H9 (cell line): ENCODE measurements around the gene RAI1. TPM values are rescaled to one million over a fixed set of nuclear protein-coding genes. Genes with fewer than 3 reads are reported as not detected.

Experiments used
- DNase-seq: peaks from one replicate; pipeline ENCODE4 v3.0.0-alpha.2; 2017
- H2AFZ ChIP-seq: one replicate; pipeline ENCODE4 v1.6.1; 2013; ENCODE audit warnings: mild to moderate bottlenecking, low read length, control low read depth, moderate library complexity
- H2AK5ac ChIP-seq: 2 replicates; pipeline ENCODE4 v1.6.1; 2013; ENCODE audit warnings: low read length, control low read depth, mixed read lengths; ENCODE audit not compliant: insufficient read length
- H2BK120ac ChIP-seq: one replicate; pipeline ENCODE4 v1.6.1; 2013; ENCODE audit warnings: low read depth, mild to moderate bottlenecking, low read length, control low read depth, inconsistent platforms; ENCODE audit not compliant: poor library complexity, severe bottlenecking
- H2BK12ac ChIP-seq: 2 replicates; pipeline ENCODE4 v1.6.1; 2013; ENCODE audit warnings: low read length, control low read depth, mixed read lengths, low read depth; ENCODE audit not compliant: insufficient read length
- H2BK15ac ChIP-seq: 2 replicates; pipeline ENCODE4 v1.6.1; 2013; ENCODE audit warnings: low read depth, low read length, control low read depth
- H2BK20ac ChIP-seq: one replicate; pipeline ENCODE4 v1.6.1; 2013; ENCODE audit warnings: low read depth, mild to moderate bottlenecking, low read length, control low read depth, inconsistent platforms; ENCODE audit not compliant: poor library complexity, severe bottlenecking
- H2BK5ac ChIP-seq: 2 replicates; pipeline ENCODE4 v1.6.1; 2013; ENCODE audit warnings: low read length, control low read depth, mixed read lengths; ENCODE audit not compliant: insufficient read length
- H3K14ac ChIP-seq: 2 replicates; pipeline ENCODE4 v1.6.1; 2013; ENCODE audit warnings: low read length, control low read depth; ENCODE audit not compliant: insufficient read depth
- H3K18ac ChIP-seq: 2 replicates; pipeline ENCODE4 v1.6.1; 2013; ENCODE audit warnings: low read depth, mild to moderate bottlenecking, mixed read lengths, low read length, control low read depth; ENCODE audit not compliant: insufficient read length
- H3K23ac ChIP-seq: 2 replicates; pipeline ENCODE4 v1.6.1; 2013; ENCODE audit warnings: low read length, control low read depth, mixed read lengths, low read depth; ENCODE audit not compliant: insufficient read length
- H3K23me2 ChIP-seq: 2 replicates; pipeline ENCODE4 v1.6.1; 2013; ENCODE audit warnings: low read depth, mild to moderate bottlenecking, mixed read lengths, low read length, control low read depth; ENCODE audit not compliant: insufficient read length, poor library complexity, severe bottlenecking
- H3K27ac ChIP-seq: 2 replicates; pipeline ENCODE4 v1.5.1; 2013; ENCODE audit warnings: low read length, control low read depth, mixed read lengths, low read depth; ENCODE audit not compliant: insufficient read length
- H3K27me3 ChIP-seq: 2 replicates; pipeline ENCODE4 v1.6.1; 2013; ENCODE audit warnings: low read length, control low read depth, inconsistent platforms; ENCODE audit not compliant: insufficient read depth
- H3K4ac ChIP-seq: 2 replicates; pipeline ENCODE4 v1.6.1; 2013; ENCODE audit warnings: low read depth, mild to moderate bottlenecking, control low read depth, inconsistent platforms, low read length, moderate library complexity
- H3K4me1 ChIP-seq: 2 replicates; pipeline ENCODE4 v1.6.1; 2013; ENCODE audit warnings: low read length, control low read depth, inconsistent platforms; ENCODE audit not compliant: insufficient read depth
- H3K4me2 ChIP-seq: 2 replicates; pipeline ENCODE4 v1.6.1; 2013; ENCODE audit warnings: low read length, control low read depth, mixed read lengths; ENCODE audit not compliant: insufficient read length, insufficient read depth
- H3K56ac ChIP-seq: 2 replicates; pipeline ENCODE4 v1.6.1; 2013; ENCODE audit warnings: low read depth, mild to moderate bottlenecking, mixed read lengths, low read length, control low read depth; ENCODE audit not compliant: insufficient read length
- H3K79me1 ChIP-seq: 2 replicates; pipeline ENCODE4 v1.6.1; 2013; ENCODE audit warnings: low read depth, mild to moderate bottlenecking, moderate library complexity, low read length, control low read depth, inconsistent platforms; ENCODE audit not compliant: insufficient read depth, poor library complexity, severe bottlenecking
- H3K79me2 ChIP-seq: 2 replicates; pipeline ENCODE4 v1.6.1; 2013; ENCODE audit warnings: low read length, control low read depth, inconsistent platforms; ENCODE audit not compliant: insufficient read depth
- H3K9ac ChIP-seq: 2 replicates; pipeline ENCODE4 v1.6.1; 2013; ENCODE audit warnings: low read length, control low read depth, mixed read lengths; ENCODE audit not compliant: insufficient read length; ENCODE audit errors: extremely low read depth
- H3K9me3 ChIP-seq: one replicate; pipeline ENCODE4 v1.6.1; 2013; ENCODE audit warnings: low read depth, low read length, inconsistent platforms; ENCODE audit not compliant: control insufficient read depth
- H3T11ph ChIP-seq: one replicate; pipeline ENCODE4 v1.6.1; 2013; ENCODE audit warnings: mild to moderate bottlenecking, low read length, control low read depth, inconsistent platforms
- H4K20me1 ChIP-seq: one replicate; pipeline ENCODE4 v1.6.1; 2013; ENCODE audit not compliant: control insufficient read depth, insufficient read length, insufficient read depth
- H4K5ac ChIP-seq: 2 replicates; pipeline ENCODE4 v1.6.1; 2013; ENCODE audit warnings: low read depth, mild to moderate bottlenecking, mixed read lengths, low read length, control low read depth; ENCODE audit not compliant: insufficient read length
- H4K8ac ChIP-seq: replicated peaks from 2 replicates; pipeline ENCODE4 v1.6.1; 2013; ENCODE audit warnings: low read length, control low read depth, mixed read lengths, low read depth; ENCODE audit not compliant: insufficient read length
- H4K91ac ChIP-seq: 2 replicates; pipeline ENCODE4 v1.6.1; 2013; ENCODE audit warnings: low read depth, mild to moderate bottlenecking, moderate library complexity, mixed read lengths, low read length, control low read depth; ENCODE audit not compliant: insufficient read length
- H3K27ac Mint-ChIP-seq, 3 experiments: 2 replicates in 2 of 3; 3 replicates in 1 of 3; pipeline ENCODE4 v1.8.0; 2020 to 2021; ENCODE audit warnings: mixed read lengths in 3 of 3, mild to moderate bottlenecking in 1 of 3, moderate library complexity in 1 of 3
- H3K27me3 Mint-ChIP-seq: 2 replicates; pipeline ENCODE4 v1.8.0; 2021; ENCODE audit warnings: low read depth, mild to moderate bottlenecking, moderate library complexity, mixed read lengths
- H3K36me3 Mint-ChIP-seq, 3 experiments: 2 replicates in 2 of 3; 3 replicates in 1 of 3; pipeline ENCODE4 v1.8.0; 2020 to 2021; ENCODE audit warnings: low read depth in 3 of 3, mixed read lengths in 3 of 3; ENCODE audit not compliant: insufficient read depth in 1 of 3
- H3K4me1 Mint-ChIP-seq, 2 experiments: 2 replicates each; pipeline ENCODE4 v1.8.0; 2020; ENCODE audit warnings: mixed read lengths in 2 of 2
- H3K4me3 Mint-ChIP-seq, 2 experiments: 2 replicates in 1 of 2; 3 replicates in 1 of 2; pipeline ENCODE4 v1.8.0; 2020 to 2021; ENCODE audit warnings: mild to moderate bottlenecking in 2 of 2, mixed read lengths in 2 of 2, moderate library complexity in 1 of 2
- H3K9me3 Mint-ChIP-seq, 2 experiments: 2 replicates in 1 of 2; 3 replicates in 1 of 2; pipeline ENCODE4 v1.8.0; 2020; ENCODE audit warnings: mild to moderate bottlenecking in 2 of 2, mixed read lengths in 2 of 2, moderate library complexity in 1 of 2
- WGBS: extraction: QIAGEN DNeasy Blood & Tissue Kit; methylation state at CpG from one replicate; pipeline ENCODE4 v1.1.7; 2013; ENCODE audit warnings: missing lambda C conversion rate, low lambda C conversion rate, mixed read lengths; ENCODE audit not compliant: insufficient read length; ENCODE audit errors: extremely low coverage; 5-methylcytosine and 5-hydroxymethylcytosine counted together
- microRNA-seq: library from miRNA; unstranded; fragments of <30 nt; microRNA quantifications from one replicate; pipeline ENCODE4, GENCODE V29; 2020; ENCODE audit warnings: borderline microRNAs expressed
- total RNA-seq: library from RNA; stranded (reverse); gene quantifications from 2 replicates; pipeline ENCODE4 v1.2.1, GENCODE V29; 2021
- TF ChIP-seq, protein P1 (sequence below): fragments of 200-600 bp; sonication (generic); conservative IDR thresholded peaks from 3 replicates; pipeline ENCODE4 v1.8.0; 2021; ENCODE audit warnings: antibody characterized with exemption, mild to moderate bottlenecking

The RAI1 gene
- total RNA-seq, 1 experiment from 2014 or later: 1.5 TPM

- Histone ChIP-seq H2BK20ac (no peak overlapping the region), H2BK15ac (no peak overlapping the region), H4K8ac (no peak overlapping the region), H3K9me3 (no peaks in the 10 kb centered on the region), H3K4me1 (no peaks in the 10 kb centered on the region), H3K23ac (no peak overlapping the region), H3K79me1 (no peaks in the 10 kb centered on the region), H3K27ac (no peak overlapping the region), H3K27me3 (no peaks in the 10 kb centered on the region), H4K20me1 (no peaks in the 10 kb centered on the region), H3K14ac (no peak overlapping the region), H3K4me2 (no peak overlapping the region), H3T11ph (no peak overlapping the region), H3K79me2 (no peaks in the 10 kb centered on the region), H3K23me2 (no peaks in the 10 kb centered on the region), H2AK5ac (no peak overlapping the region), H4K91ac (no peak overlapping the region), H2BK12ac (no peak overlapping the region), H2AFZ (no peak overlapping the region), H2BK120ac (no peak overlapping the region), H2BK5ac (no peak overlapping the region), H3K18ac (no peak overlapping the region), H3K4ac (no peak overlapping the region), H4K5ac (no peak overlapping the region), H3K9ac (no peak overlapping the region), H3K56ac (no peak overlapping the region)
- no peak overlapping the region; a peak in 1 of 7 replicates for H3K27ac Mint-ChIP-seq
- H3K27me3 Mint-ChIP-seq: peaks cover 2% of the 10 kb centered on the region
- H3K36me3 Mint-ChIP-seq: no peaks in the 10 kb centered on the region
- DNase-seq: no peak
- H3K9me3 Mint-ChIP-seq: no peaks in the 10 kb centered on the region
- peaks cover 6 to 11% of the 10 kb centered on the region in 2 experiments for H3K4me1 Mint-ChIP-seq
- no peak overlapping the region for H3K4me3 Mint-ChIP-seq
- TF ChIP-seq, protein P1, sequence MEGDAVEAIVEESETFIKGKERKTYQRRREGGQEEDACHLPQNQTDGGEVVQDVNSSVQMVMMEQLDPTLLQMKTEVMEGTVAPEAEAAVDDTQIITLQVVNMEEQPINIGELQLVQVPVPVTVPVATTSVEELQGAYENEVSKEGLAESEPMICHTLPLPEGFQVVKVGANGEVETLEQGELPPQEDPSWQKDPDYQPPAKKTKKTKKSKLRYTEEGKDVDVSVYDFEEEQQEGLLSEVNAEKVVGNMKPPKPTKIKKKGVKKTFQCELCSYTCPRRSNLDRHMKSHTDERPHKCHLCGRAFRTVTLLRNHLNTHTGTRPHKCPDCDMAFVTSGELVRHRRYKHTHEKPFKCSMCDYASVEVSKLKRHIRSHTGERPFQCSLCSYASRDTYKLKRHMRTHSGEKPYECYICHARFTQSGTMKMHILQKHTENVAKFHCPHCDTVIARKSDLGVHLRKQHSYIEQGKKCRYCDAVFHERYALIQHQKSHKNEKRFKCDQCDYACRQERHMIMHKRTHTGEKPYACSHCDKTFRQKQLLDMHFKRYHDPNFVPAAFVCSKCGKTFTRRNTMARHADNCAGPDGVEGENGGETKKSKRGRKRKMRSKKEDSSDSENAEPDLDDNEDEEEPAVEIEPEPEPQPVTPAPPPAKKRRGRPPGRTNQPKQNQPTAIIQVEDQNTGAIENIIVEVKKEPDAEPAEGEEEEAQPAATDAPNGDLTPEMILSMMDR: no peak
- WGBS: no CpG with 5 or more reads among the region's 5 CpGs
These were observed 179.5 kb downstream of the RAI1 start for GRCh38 chr17:17860766-17861107.

Small RNA genes lying within 50 kb of the gene (microRNA-seq; reads per million reads assigned to microRNA genes)
- gene MIR33B (124 reads per million, percentile 75 among the genes with 10 or more reads in this experiment), gene MIR6777 (not detected)

Other genes with a start within 250 kb of the RAI1 start
- 19.6 and 20.0 TPM in 2 replicates for gene MED9, start 204.5 kb upstream of the RAI1 start, total RNA-seq
- 5.7 and 6.8 TPM in 2 replicates for gene RASD1, start 185.1 kb upstream of the RAI1 start, total RNA-seq
- 63.2 and 63.5 TPM in 2 replicates for gene PEMT, start 89.8 kb upstream of the RAI1 start, total RNA-seq
- gene SREBF1, start 155.5 kb downstream of the RAI1 start, total RNA-seq: 76.2 and 81.9 TPM in 2 replicates